Measurements from ENCODE around the gene CRAT. TPM values are rescaled to one million over a fixed set of nuclear protein-coding genes. Genes with fewer than 3 reads are reported as not detected.

Gene CRAT
- 46.4 and 49.0 TPM in 2 replicates for total RNA-seq

GRCh38 chr9:129110740-129111527 is at the start of gene CRAT, which contains the start of gene PTPA:
CRAT (minus strand) TSS chr9:129110793; CDS start chr9:129110509, 284 bp downstream.
PTPA (plus strand) TSS chr9:129111415; CDS start chr9:129111601, 186 bp downstream.

GRCh38 chr9:129080601-129081387 is 29.8 kb downstream of the CRAT start, which contains the start of gene DOLPP1:
DOLPP1 (plus strand) TSS chr9:129081111; CDS start chr9:129081132, 21 bp downstream.

Other genes starting within 250 kb of the CRAT start
- gene KYAT1, start 228.8 kb downstream of the CRAT start, total RNA-seq: 8.4 and 8.7 TPM in 2 replicates
- gene LRRC8A, start 228.7 kb downstream of the CRAT start, total RNA-seq: 21.0 and 27.0 TPM in 2 replicates
- 16.2 and 16.3 TPM in 2 replicates for gene PHYHD1, start 189.8 kb downstream of the CRAT start, total RNA-seq
- 26.0 and 28.4 TPM in 2 replicates for gene DOLK, start 163.2 kb downstream of the CRAT start, total RNA-seq
- gene NUP188, start 163.1 kb downstream of the CRAT start, total RNA-seq: 26.2 and 32.5 TPM in 2 replicates
- gene SH3GLB2, start 82.5 kb downstream of the CRAT start, total RNA-seq: 45.2 and 46.6 TPM in 2 replicates
- gene MIGA2, start 74.2 kb downstream of the CRAT start, total RNA-seq: 20.2 and 25.5 TPM in 2 replicates
- gene DOLPP1, start 29.7 kb downstream of the CRAT start, total RNA-seq: 5.4 and 6.2 TPM in 2 replicates
- gene PTPA, start 622 bp upstream of the CRAT start, total RNA-seq: 68.0 and 114 TPM in 2 replicates
- 32.1 and 74.6 TPM in 2 replicates for gene IER5L, start 67.5 kb upstream of the CRAT start, total RNA-seq